Sigmoid colon (tissue), 7 donors: Measurements from ENCODE around the gene ABHD14A. TPM values are rescaled to one million over a fixed set of nuclear protein-coding genes. Genes with fewer than 3 reads are reported as not detected.
A peak's percentile ranks its signal among the peaks of the same experiment; 100 is the strongest.

Experiments used
- DNase-seq: peaks from one replicate; pipeline ENCODE4 v3.0.0-alpha.2; 2019
- H3K27ac ChIP-seq, 4 donors: fragments of 200-600 bp; sonication (generic); one replicate each; pipeline ENCODE4 v1.5.1; 2016 to 2019; ENCODE audit warnings: mild to moderate bottlenecking in 1 of 4
- H3K27me3 ChIP-seq, 3 donors: fragments of 200-600 bp; sonication (generic); one replicate each; pipeline ENCODE4 v1.5.1; 2019; ENCODE audit warnings: mild to moderate bottlenecking in 1 of 3
- H3K36me3 ChIP-seq, 4 donors: fragments of 200-600 bp; sonication (generic); one replicate each; pipeline ENCODE4 v1.5.1; 2016 to 2019
- H3K4me1 ChIP-seq, 4 donors: fragments of 200-600 bp; sonication (generic); one replicate each; pipeline ENCODE4 v1.5.1; 2017 to 2019
- H3K4me3 ChIP-seq, 4 donors: fragments of 200-600 bp; sonication (generic); one replicate each; pipeline ENCODE4 v1.5.1; 2017 to 2019; ENCODE audit warnings: mild to moderate bottlenecking in 2 of 4, moderate library complexity in 1 of 4
- H3K9me3 ChIP-seq, 4 donors: fragments of 200-600 bp in 3 of 4; sonication (generic) in 3 of 4; one replicate each; pipeline versions ENCODE4 v1.5.1 to v1.6.1; 2013 to 2019
- CTCF ChIP-seq, 4 experiments: fragments of 450-650 bp in 3 of 4; fragments of 200-600 bp in 1 of 4; IDR thresholded peaks; one replicate each; pipeline ENCODE4 v1.5.1; 2016 to 2019; ENCODE audit warnings: antibody characterized with exemption in 4 of 4, mild to moderate bottlenecking in 3 of 4, moderate library complexity in 2 of 4
- EP300 ChIP-seq, 4 donors: sonication (generic); formaldehyde crosslinking; IDR thresholded peaks; one replicate each; pipeline ENCODE4 v1.6.1; 2017; ENCODE audit warnings: antibody characterized with exemption in 4 of 4
- POLR2A ChIP-seq, 2 donors: fragments of 450-650 bp; IDR thresholded peaks; one replicate each; pipeline ENCODE4 v1.6.1; 2016; ENCODE audit warnings: antibody characterized with exemption in 2 of 2, mild to moderate bottlenecking in 2 of 2, moderate library complexity in 2 of 2
- POLR2AphosphoS5 ChIP-seq, 4 donors: sonication (generic); formaldehyde crosslinking; IDR thresholded peaks; one replicate each; pipeline ENCODE4 v1.6.1; 2017; ENCODE audit warnings: antibody characterized with exemption in 4 of 4
- WGBS, 2 donors: extraction: QIAGEN DNeasy Blood & Tissue Kit; methylation state at CpG; one replicate each; pipeline ENCODE4 v1.1.7; 2013; 5-methylcytosine and 5-hydroxymethylcytosine counted together
- intact Hi-C: fragments of 100-400 bp; cut with DNase I; formaldehyde crosslinking; loops from one replicate; pipeline ENCODE4 v1.15.1; 2023
- polyA plus RNA-seq, 3 donors: library from polyadenylated mRNA; stranded (reverse); fragments of 200-250 nt; gene quantifications; one replicate each; pipeline ENCODE4 v1.2.3, GENCODE V29; 2013
- total RNA-seq, 4 donors: library from RNA; depleted of rRNA; stranded (reverse); fragments of >200 nt; gene quantifications; one replicate each; pipeline ENCODE4 v1.1.0, GENCODE V29; 2016
- donor health status: healthy with polysubstance abuse.
- donor health status: Bipolar disorder and iron deficiency.
- donor health status: healthy.

The ABHD14A gene
- total and polyA plus RNA-seq, 7 donors = 3.2 to 35.3 (median 16.3) TPM

- Histone ChIP-seq H3K27ac (no peak overlapping the region), H3K27me3 (no peaks in the 10 kb centered on the region), H3K4me3 (no peak overlapping the region), H3K36me3 (no peaks in the 10 kb centered on the region), H3K4me1 (peaks cover 0 to 55% (median 48%) of the 10 kb centered on the region in 4 donors), H3K9me3 (no peaks in the 10 kb centered on the region)
- intact Hi-C loops = loop anchor here (10.0 kb wide), 1 partner anchor 575 kb away; the partner anchor contains the start of gene RBM15B
- TF ChIP-seq POLR2AphosphoS5 (IDR thresholded peaks at IDR 0.05) (no peak), CTCF (IDR thresholded peaks at IDR 0.05) (no peak), EP300 (IDR thresholded peaks at IDR 0.05) (no peak), POLR2A (IDR thresholded peaks at IDR 0.05) (no peak)
- 84% methylated on average over 4 of the region's 4 CpGs for WGBS, 2 donors
- DNase-seq = no peak
These were observed 5.0 kb upstream of the ABHD14A start for GRCh38 chr3:51969841-51970240.

- Histone ChIP-seq H3K27ac (no peak overlapping the region), H3K36me3 (no peaks in the 10 kb centered on the region), H3K4me1 (peaks cover 0 to 52% (median 43%) of the 10 kb centered on the region in 4 donors), H3K4me3 (no peak overlapping the region), H3K9me3 (no peaks in the 10 kb centered on the region), H3K27me3 (no peaks in the 10 kb centered on the region)
- whole genome bisulfite sequencing, 2 donors = 45 to 81% methylated on average over 6 of the region's 6 CpGs
- intact Hi-C loops = no loop called here
- DNase-seq = no peak
- TF ChIP-seq POLR2A (IDR thresholded peaks at IDR 0.05) (no peak), CTCF (IDR thresholded peaks at IDR 0.05) (no peak), POLR2AphosphoS5 (IDR thresholded peaks at IDR 0.05) (no peak)
These were observed 4.1 kb upstream of the ABHD14A start for GRCh38 chr3:51970606-51971300.

DNA sequence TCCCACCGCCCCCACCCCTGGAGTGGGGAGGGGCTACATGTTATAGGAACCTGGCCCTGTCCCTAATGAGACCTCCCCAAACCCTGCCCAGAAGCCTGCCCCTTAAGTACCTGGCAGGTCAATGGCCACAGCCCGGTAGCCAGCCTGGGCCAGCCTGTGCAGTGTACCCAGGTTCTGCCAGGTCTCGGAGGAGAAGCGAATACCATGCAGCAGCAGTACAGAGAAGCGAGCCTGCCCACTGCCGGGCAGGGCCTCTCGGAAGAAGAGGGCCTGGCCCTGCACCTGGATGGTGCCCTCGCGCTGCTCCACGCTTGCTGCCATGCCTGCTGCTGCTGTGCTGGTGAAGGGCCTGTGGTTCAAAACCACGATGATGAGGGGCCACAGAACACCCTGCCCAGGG is 3.5 kb upstream of the ABHD14A start:
- Histone ChIP-seq H3K36me3 (no peaks in the 10 kb centered on the region), H3K27me3 (no peaks in the 10 kb centered on the region), H3K4me3 (no peak overlapping the region), H3K4me1 (peaks cover 0 to 51% (median 42%) of the 10 kb centered on the region in 4 donors), H3K9me3 (no peaks in the 10 kb centered on the region), H3K27ac (no peak overlapping the region)
- TF ChIP-seq POLR2AphosphoS5 (IDR thresholded peaks at IDR 0.05) (no peak), CTCF (IDR thresholded peaks at IDR 0.05) (no peak), POLR2A (IDR thresholded peaks at IDR 0.05) (no peak), EP300 (IDR thresholded peaks at IDR 0.05) (no peak)
- whole genome bisulfite sequencing, 2 donors = 84 to 92% methylated on average over 11 of the region's 11 CpGs
- intact Hi-C loops = no loop called here
- DNase-seq = no peak

DNA sequence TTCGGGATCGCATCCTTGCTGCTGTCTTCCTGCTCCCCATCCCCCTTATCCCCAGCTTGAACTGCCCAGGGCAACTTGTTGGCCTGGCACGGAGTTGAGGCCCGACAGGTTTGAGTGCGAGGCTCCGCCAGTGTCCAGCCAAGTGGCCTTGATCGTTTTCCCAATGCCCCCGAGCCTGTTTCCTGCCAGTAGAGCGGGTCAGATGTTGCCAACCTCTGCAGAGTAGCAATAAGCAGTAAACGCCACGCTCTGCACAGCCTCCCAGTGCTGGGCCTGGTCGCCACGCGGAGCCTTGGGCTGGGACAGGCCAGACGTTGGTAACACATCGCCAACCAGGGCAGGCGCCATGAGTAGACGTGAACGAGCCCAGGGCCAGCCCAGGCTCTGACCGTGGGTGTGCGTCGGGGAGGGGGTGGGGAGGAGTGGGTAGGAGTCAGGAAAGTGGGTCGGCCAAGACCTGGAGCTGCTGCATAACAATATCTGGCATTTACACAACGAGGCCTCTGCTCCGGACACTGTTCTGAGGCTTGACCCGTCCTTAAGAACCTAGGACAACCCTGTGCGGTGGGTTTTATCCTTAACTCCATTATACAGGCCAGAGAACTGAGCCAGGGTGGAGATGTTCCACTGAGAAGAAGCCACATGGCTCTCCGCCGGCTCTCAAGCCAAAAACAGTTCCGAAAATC is 444 bp upstream of the ABHD14A start:
- Histone ChIP-seq H3K27ac (peak overlapping the region; percentile 88 to 95 (median 94)), H3K27me3 (no peaks in the 10 kb centered on the region), H3K4me1 (peaks cover 0 to 32% (median 25%) of the 10 kb centered on the region in 4 donors), H3K4me3 (peak overlapping the region; percentile 36 to 76 (median 72)), H3K36me3 (no peaks in the 10 kb centered on the region), H3K9me3 (no peaks in the 10 kb centered on the region)
- TF ChIP-seq CTCF (IDR thresholded peaks at IDR 0.05) (peak in 2 of 4 experiments; percentile 34 to 38), POLR2AphosphoS5 (IDR thresholded peaks at IDR 0.05) (no peak), POLR2A (IDR thresholded peaks at IDR 0.05) (no peak), EP300 (IDR thresholded peaks at IDR 0.05) (no peak)
- intact Hi-C loops = loop anchor here (1.0 kb wide), 1 partner anchor 32 kb away; the partner anchor contains the start of gene PARP3
- 10 to 20% methylated on average over 30 of the region's 30 CpGs for WGBS, 2 donors
- DNase-seq = no peak
